Measurements from ENCODE around the gene THRB.

- no peak for TF ChIP-seq POLR2A (IDR thresholded peaks at IDR 0.05)
- TF ChIP-seq, protein P1, sequence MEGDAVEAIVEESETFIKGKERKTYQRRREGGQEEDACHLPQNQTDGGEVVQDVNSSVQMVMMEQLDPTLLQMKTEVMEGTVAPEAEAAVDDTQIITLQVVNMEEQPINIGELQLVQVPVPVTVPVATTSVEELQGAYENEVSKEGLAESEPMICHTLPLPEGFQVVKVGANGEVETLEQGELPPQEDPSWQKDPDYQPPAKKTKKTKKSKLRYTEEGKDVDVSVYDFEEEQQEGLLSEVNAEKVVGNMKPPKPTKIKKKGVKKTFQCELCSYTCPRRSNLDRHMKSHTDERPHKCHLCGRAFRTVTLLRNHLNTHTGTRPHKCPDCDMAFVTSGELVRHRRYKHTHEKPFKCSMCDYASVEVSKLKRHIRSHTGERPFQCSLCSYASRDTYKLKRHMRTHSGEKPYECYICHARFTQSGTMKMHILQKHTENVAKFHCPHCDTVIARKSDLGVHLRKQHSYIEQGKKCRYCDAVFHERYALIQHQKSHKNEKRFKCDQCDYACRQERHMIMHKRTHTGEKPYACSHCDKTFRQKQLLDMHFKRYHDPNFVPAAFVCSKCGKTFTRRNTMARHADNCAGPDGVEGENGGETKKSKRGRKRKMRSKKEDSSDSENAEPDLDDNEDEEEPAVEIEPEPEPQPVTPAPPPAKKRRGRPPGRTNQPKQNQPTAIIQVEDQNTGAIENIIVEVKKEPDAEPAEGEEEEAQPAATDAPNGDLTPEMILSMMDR (IDR thresholded peaks at IDR 0.05) = no peak
- no peak for TF ChIP-seq EP300 (IDR thresholded peaks at IDR 0.05)
These were observed 177.7 kb downstream of the THRB start for GRCh38 chr3:24316887-24317383.

Measured in upper lobe of left lung (tissue), 4 donors.